ENCODE results near the gene SDF4. TPM values are rescaled to one million over a fixed set of nuclear protein-coding genes. Genes with fewer than 3 reads are reported as not detected.

Gene SDF4
- total and polyA plus RNA-seq, 2 of the 8 experiments (the other 6 are each of a cell fraction or from before 2014, with no cell fraction given): 45.5 to 75.6 TPM

GRCh38 chr1:1183221-1183747 lies 48.5 kb downstream of the SDF4 start (continued):
- TF ChIP-seq CHD7 (IDR thresholded peaks at IDR 0.05; ENCODE audit: insufficient replicate concordance, low read length): no peak
- no peak for TF ChIP-seq FOSL1 (IDR thresholded peaks at IDR 0.05; ENCODE audit: insufficient read depth, low read depth, low read length)
- no peak for TF ChIP-seq SP2 (IDR thresholded peaks at IDR 0.05; ENCODE audit: low read length)
- TF ChIP-seq HDAC6 (IDR thresholded peaks at IDR 0.05; ENCODE audit: low read depth, low read length): no peak
- no peak for TF ChIP-seq EGR1 (IDR thresholded peaks at IDR 0.05; ENCODE audit: borderline replicate concordance, low read depth, low read length)

Data from H1 (cell line).